ENCODE results near the gene PRKG1.
A peak's percentile ranks its signal among the peaks of the same experiment; 100 is the strongest.

The PRKG1 gene

GRCh38 chr10:51760864-51761640 is 686.8 kb downstream of the PRKG1 start:
- no peak for DNase-seq (ENCODE audit: low spot score)

DNA sequence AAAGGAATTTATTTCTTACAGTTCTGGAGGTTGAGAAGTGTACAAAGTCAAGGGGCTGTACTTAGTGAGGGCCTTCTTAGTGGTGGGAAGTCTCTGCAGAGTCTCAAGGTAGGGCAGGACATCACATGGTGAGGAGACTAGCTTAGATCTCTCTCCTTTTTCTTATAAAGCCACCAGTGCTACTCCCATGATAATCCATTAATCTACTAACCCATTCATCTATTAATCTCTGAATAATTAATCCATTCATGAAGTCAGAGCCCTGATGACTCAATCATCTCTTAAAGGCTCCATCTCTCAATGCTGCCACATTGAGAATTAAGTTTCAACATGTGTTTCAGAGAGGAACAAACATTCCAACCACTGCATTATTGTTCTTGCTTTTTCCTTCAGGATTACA is 689.5 kb downstream of the PRKG1 start:
- no peak for DNase-seq (ENCODE audit: low spot score)

GRCh38 chr10:51765284-51765971 is 691.1 kb downstream of the PRKG1 start:
- no peak for DNase-seq (ENCODE audit: low spot score)

- no peak for DNase-seq (ENCODE audit: low spot score)
Observed at GRCh38 chr10:51766423-51767102, 692.3 kb downstream of the PRKG1 start.

- no peak for DNase-seq (ENCODE audit: low spot score)
Observed at GRCh38 chr10:51767103-51767763, 692.9 kb downstream of the PRKG1 start.

DNA sequence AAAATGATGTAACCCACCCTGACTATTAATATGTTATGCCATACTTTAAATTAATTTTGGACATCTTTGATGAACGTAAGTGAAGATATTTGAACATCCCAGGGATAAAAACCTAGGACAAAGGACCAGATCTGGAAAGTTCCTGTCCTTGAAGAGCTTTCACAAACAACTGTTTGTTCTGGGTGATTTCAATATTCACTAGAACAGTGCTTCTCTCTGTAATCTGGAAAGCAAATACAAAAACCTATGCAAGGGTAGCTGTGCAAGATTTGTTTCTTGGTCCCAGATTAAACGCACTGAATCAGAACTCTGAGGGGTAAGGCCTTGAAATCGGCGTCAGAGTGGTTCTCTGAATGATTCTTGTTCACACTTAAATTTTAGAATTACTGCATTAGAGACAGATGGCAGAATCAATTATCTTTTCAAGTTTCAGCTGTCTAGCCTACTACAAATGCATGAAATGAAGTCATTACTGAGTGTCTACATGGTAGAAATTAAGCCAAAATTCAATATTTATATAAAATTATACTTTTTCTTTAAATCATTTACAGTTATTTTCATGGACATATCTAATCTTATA is 694.7 kb downstream of the PRKG1 start:
- no peak for DNase-seq (ENCODE audit: low spot score)

GRCh38 chr10:51770709-51771108 is 696.4 kb downstream of the PRKG1 start:
- no peak for DNase-seq (ENCODE audit: low spot score)

DNA sequence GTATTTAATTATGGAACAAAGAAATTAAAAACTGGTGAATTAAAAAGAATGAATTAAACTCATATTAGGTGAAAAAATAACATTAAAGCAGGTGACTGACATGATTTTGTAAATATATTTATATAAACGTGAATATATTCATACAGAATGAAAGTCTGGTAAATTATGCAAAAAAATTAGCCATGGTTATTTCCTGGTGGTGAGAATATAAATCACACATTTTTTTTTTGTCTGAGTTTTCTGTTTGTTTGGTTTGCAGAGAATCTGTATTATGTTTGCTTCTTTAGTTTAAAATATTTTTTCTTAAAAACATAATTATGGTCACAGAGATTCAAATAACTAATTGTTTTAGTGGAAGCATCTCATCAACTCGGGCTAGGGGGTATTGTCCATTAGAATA is 698.1 kb downstream of the PRKG1 start:
- DNase-seq (ENCODE audit: low spot score): no peak

DNA sequence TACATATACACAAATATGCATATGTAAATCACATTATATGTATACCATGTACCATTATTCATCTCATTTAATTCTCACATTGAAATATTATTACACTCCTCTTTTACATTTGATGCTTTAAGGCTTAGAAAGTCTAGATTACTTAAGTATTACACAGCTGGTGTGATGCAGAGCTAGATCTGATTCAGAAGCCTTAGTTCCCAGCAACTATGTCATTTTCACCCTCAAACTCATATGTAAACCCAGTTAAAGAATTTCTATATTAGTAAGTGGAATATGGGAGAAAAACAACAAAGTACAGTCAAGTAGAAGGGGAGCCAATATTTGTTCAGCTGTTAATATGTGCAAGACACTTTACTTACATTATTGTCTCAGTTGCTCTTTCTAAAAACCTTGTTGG is 699.4 kb downstream of the PRKG1 start:
- no peak for DNase-seq (ENCODE audit: low spot score)

DNA sequence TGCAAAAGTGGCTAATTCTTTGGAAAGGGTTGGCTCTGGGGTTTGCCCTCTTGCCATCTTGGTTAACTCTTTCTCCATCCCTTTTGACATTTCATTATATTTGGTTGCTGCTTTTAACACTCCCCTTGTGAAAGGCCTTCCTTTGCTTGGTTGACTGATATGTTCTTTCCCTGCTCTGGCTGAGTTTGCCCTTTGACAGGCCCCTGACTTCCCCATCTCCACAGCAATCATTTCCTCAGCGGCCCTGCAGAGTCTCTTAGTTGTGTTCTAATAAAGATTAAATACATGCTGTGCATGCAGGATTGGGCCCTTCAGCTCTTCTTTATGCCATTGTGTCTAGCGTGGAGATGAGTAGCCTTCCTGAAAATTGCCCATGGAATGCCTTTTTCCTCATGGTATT is 709.7 kb downstream of the PRKG1 start:
- DNase-seq (ENCODE audit: low spot score): no peak

DNA sequence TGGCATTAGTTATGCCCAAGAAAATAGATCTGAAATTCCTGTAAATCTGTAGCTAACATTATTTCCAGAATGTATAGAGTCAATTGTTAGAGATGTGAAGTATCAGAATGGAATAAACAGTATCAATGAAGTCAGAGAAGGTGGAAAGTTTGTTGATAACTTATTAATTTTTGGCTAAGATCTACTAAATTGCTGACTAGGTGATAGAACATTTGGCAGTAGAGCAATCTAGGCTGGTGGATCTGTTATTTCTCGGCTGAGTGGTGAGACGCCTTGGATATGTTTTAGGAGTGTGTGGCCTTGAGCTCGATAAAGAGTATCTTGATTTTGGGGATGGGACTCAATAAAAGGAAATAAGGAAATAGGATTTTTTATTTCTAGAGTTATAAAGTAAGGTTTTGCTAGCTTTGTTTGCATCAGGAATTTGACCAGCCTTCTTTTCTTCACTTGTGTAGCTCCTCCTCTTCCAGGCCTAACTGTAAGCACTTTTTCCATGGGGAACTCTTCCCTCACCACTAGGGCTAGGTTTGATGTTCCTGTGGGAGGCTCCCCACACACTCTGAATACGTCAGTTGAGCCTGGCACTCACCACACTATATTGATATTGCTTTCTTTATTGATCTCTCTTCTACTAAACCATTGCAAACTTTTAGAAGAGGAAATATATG is 711.9 kb downstream of the PRKG1 start:
- no peak for DNase-seq (ENCODE audit: low spot score)

- no peak for DNase-seq (ENCODE audit: low spot score)
Observed at GRCh38 chr10:51786684-51787035, 712.4 kb downstream of the PRKG1 start.

- no peak for DNase-seq (ENCODE audit: low spot score)
Observed at GRCh38 chr10:51788273-51788672, 714.0 kb downstream of the PRKG1 start.

DNA sequence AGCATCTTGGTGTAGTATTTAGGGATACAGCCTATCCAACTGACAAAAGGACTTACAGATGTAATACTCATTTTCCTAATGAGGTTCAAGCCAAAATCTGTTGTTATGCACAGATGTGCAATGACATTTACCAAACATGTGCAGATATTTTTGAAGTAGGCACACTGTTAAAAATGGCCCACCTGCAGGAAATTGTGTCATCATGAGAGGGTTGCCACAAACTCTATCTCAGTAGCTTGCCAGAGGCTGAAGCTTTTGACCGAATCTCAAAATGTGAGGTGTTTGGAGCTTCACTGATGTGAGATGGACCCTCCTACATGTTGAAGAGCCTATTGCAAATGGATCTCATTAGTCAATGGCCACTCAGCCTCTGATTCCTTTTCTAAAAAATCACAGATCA is 714.8 kb downstream of the PRKG1 start:
- DNase-seq (ENCODE audit: low spot score): no peak

DNA sequence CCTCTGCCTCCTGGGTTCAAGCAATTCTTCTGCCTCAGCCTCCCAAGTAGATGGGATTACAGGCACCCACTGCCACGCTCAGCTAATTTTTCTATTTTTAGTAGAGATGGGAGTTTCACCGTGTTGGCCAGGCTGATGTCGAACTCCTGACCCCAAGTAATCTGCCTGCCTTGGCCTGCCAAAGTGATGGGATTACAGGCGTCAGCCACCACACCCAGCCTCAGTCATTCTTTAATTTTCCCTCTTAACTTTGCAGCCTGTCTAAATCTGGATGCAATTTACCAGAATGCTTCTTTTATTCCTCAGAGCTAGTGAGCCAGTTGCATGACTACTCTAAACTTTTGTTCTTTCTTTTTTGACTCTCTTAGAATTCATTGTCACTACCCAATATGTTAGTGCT is 715.6 kb downstream of the PRKG1 start:
- no peak for DNase-seq (ENCODE audit: low spot score)

- DNase-seq (ENCODE audit: low spot score): no peak
Observed at GRCh38 chr10:51792678-51793077, 718.4 kb downstream of the PRKG1 start.

- DNase-seq (ENCODE audit: low spot score): no peak
Observed at GRCh38 chr10:51800121-51800520, 725.8 kb downstream of the PRKG1 start.

DNA sequence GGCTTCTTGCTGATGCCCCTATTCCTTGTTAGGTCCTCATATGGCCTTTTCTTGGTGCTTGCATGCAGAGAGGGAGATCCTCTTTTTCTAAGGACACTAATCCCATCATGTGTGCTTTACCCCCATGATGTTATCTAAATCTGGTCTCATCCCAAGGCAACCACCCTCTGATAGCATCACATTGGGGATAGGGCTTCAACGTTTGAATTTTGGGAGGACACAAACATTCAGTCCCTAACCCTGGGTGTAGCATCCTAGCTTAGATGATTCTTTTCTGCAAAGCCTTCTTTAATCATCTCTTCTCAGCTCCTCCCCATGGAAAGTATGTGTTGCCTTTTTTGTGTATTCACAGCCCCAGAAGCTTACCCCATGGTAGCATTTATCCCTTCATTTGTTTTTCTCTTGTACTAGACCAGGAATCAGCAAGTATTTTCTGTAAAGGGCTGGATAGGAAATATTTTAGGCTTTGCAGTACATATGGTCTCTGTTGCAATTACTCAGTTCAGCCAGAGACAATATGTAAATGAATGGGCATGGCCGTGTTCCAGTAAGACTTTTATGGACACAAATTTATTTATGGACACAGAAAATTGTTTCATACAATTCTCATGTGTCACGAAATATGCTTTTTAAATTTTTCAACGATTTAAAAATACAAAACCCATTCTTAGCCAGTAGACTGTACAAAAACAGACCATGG is 726.6 kb downstream of the PRKG1 start:
- no peak for DNase-seq (ENCODE audit: low spot score)

DNA sequence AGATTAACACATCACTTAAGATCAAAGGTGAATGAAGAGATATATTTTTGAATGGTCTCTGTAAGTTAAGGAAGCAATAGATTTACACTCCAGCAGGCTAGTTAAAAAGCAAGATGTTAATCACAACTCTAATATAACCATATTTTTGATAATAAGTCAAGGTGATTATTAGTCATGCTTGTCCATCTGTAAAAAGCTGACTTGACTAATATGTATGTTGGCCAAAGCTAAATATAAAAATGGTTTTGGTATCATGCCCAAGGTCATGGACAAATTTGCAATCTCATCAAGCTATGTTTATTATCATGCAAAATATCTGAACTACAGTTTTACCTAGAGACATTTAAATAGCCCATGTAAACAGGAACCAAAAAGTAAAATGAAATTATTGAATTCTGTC is 727.7 kb downstream of the PRKG1 start:
- DNase-seq (ENCODE audit: low spot score): no peak

DNA sequence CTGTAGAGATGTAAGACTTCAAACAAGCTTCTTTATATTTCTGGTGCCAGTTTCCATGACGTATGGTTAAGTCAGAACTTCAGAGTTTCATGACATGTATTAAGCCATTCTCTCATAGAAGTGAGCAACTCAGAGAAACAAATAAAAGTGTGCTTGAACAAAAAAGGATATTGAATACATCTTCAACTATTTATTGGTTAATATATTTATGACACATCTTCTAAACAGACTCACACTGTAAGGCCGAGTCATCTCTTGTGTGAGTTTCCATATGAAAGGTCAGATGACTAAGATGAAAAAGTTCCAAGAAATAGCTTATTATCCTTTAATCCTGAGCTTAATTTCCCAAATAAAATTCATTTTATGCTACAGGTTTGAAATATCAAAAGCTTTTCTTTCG is 730.6 kb downstream of the PRKG1 start:
- peak; percentile 67 for DNase-seq (ENCODE audit: low spot score)

Data from kidney tubule cell (primary cell).